Measurements from ENCODE around the gene UNC5C.

UNC5C gene

GRCh38 chr4:95446173-95446572 lies 102.6 kb downstream of the UNC5C start:
- DNase-seq, result no peak

DNA sequence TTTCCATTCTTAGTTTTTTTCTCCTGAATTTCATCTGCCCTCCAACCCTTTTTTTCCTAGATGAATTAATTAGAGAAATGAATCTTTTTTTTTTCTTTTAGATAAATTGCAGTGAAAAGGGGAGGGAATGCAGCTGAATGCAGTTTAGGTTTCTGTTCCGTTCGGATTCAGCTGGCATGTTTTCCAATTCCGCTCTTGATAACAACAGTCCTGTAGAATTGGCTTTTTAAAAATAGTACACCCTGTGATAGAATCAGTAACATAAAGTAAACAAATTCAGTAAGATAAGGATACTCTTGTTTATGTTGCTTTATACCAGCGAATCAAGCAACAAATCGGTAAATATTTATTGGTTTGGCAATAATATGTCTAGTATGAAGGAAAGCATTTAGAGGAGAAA lies 103.5 kb downstream of the UNC5C start:
- DNase-seq, result no peak

- no peak for DNase-seq
Measured at GRCh38 chr4:95444812-95445211, 104.0 kb downstream of the UNC5C start.

- no peak for DNase-seq
Measured at GRCh38 chr4:95439896-95440295, 108.9 kb downstream of the UNC5C start.

DNA sequence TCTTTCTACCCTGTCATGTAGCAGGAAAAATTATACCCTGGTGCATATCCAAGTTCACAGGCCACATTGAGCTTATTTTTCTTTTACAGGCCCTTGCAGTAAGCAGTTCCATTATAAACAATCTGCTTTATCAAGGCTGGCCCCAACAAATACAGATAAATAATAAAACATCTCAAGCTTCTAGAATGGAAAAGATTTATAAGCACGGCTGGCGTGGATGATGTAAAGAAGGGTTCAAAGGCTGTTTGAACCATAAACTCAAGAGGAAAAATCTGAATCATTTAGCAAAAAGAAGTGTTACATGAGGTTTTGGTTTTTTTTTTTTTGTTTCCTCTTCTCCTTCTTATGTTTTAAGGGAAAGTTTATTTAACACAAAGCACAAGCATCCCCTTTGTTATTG lies 109.7 kb downstream of the UNC5C start:
- DNase-seq, result no peak

GRCh38 chr4:95432466-95432865 lies 116.3 kb downstream of the UNC5C start:
- no peak for DNase-seq

GRCh38 chr4:95431678-95432077 lies 117.1 kb downstream of the UNC5C start:
- no peak for DNase-seq

- no peak for DNase-seq
Measured at GRCh38 chr4:95429416-95429815, 119.4 kb downstream of the UNC5C start.

DNA sequence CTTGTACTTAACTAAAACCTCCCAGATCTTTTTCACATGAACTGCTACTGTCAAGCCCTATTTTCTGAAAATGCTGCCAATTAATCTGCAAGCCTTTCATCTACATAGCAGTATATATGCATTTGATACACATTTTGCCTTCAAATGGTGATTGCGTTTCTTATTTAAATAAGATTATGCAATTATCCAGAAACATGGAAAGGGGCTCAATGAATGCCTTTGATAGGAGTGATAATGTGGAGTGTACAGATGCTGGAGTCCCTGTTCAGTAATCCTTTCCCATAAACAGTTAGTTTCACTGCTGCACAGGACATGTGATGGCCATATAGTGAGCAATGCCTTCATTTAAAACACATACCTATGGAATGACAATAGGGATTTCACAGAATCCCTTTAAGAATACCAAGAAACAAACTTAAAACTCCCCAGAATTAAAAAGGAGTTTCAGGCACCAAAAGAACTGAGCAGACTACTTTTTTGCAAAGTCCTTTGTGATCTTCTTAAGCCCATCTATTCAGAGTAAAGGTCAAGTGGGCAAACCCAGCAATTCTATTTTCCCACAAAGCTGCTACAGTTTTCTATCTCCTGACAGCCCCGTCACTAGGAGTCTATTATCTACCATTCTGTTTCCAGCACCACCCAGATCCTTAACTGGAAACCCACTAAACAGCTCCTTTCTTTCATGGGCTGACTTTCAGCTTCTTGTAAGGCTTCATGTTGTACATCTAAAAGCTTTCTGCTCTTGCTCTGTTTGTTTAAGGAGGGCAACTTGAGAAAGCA lies 120.3 kb downstream of the UNC5C start:
- DNase-seq, result no peak

- DNase-seq, result no peak
Measured at GRCh38 chr4:95426455-95426854, 122.3 kb downstream of the UNC5C start.

- DNase-seq, result no peak
Measured at GRCh38 chr4:95422436-95422835, 126.3 kb downstream of the UNC5C start.

DNA sequence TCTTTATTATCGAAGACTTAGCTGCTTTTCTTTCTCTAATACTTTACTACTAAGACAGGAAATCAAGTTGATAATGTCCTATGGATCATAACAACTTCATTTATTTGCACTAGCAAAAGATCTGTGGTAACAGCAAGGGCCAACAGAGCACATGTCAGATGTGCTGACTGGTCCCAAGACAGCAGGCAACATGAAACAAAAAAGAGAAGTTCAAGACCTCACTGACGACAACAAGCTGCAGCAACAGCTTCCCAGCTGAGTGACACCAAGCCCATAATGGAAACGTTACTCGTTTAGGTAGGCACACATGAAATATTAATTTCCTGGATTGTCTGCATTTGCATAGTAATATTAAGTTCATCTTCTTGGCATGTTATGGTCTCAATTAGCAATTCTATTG lies 126.9 kb downstream of the UNC5C start:
- DNase-seq, result no peak

- no peak for DNase-seq
Measured at GRCh38 chr4:95417531-95417930, 131.2 kb downstream of the UNC5C start.

- DNase-seq, result no peak
Measured at GRCh38 chr4:95415346-95415771, 133.4 kb downstream of the UNC5C start.

DNA sequence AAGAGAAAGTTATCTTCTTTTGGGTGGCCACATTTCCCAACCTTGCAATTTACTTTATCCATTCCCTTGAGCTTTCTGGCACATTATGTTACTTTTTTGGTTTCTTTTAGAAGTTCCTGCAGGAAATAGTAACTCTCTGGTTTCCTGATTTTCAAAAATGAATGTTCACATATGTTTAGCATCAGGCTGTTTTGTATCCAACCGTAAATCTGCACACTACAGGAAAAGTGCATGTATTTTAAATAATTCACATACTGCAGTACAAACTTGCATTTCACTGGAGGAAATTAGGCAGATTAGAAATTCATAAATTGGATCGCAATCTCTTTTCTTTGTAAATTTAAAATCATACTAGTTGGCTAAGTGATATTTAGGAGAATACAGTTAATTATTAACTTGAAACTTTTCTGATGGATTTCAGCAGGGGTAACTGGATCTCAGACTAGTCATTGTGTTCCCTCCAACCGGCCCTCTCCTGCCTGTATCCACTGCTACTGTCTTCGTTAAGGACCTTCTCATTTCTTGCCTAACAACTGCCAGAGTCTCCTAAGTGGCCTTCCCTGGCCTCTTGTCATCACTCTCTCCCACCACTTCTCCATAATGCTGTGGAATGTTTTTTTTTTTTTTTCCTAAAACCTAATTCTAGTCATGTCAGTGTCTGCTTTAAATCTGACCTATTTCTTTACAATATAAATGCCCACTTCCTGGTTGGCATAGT lies 137.2 kb downstream of the UNC5C start:
- DNase-seq, result no peak

- DNase-seq, result no peak
Measured at GRCh38 chr4:95410387-95410977, 138.3 kb downstream of the UNC5C start.

GRCh38 chr4:95409750-95410149 lies 139.0 kb downstream of the UNC5C start:
- DNase-seq, result no peak

DNA sequence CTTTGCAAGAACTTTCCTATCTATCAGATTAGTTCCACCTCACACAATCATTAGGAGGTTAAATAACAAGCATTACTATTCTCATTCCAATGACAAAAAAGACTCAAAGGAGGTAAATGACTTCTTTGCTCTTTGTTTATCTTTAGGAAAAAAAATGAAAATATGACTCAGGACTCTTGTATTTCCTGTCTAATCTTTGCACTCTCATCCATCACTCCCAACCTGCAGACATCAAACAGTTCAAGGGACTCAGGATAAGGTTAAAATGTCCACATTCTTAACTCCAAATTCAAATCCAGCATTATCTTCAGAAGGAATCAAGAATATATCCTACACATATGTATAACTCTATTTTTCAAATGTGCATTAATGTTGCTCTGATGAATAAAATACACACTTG lies 139.6 kb downstream of the UNC5C start:
- no peak for DNase-seq

DNA sequence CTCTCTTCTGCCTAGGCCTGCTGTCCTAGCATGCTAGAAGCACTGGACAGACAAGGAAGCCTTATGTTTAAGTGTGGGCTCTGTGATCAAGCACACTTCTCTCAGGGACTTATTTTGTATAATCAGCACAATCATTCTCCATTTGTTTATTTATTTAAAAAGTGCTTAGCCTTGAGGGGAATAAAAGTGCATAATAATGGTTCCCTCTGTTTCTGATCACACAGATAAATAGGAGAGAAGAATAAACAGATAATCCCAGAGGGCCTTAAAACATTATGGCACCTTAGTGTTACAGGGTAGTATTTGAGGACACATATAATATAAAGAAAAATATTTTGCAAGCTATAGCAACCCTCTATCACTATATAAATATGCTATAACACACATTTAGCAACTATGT lies 146.5 kb downstream of the UNC5C start:
- DNase-seq, result no peak

DNA sequence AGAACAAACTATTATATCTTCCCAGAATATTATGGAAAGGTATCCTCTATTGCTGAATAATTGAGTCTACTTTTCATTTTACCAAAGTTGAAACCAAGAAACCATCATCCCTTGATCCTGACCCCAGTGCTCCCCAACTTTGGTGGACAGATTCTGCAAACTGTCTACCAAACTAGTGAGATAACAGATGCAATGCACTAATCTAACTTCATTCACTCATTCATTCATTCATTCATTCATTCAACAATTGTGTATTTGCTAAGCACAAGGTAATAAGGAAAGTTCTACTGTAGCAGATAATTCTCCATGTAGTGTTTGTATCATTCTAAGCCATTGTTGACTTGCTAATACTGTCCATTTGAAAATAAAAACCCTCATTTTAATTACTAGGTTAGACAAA lies 150.6 kb downstream of the UNC5C start:
- DNase-seq, result no peak

GRCh38 chr4:95394752-95395306 lies 153.9 kb downstream of the UNC5C start:
- no peak for DNase-seq

GRCh38 chr4:95393821-95394220 lies 155.0 kb downstream of the UNC5C start:
- no peak for DNase-seq

- no peak for DNase-seq
Measured at GRCh38 chr4:95388911-95389310, 159.9 kb downstream of the UNC5C start.

GRCh38 chr4:95387719-95388118 lies 161.1 kb downstream of the UNC5C start:
- DNase-seq, result no peak

All from GF-D8 (cell line).